Measurements from ENCODE around the gene POU2F2.
"Not testable (repeated sequence)": the region's sequence is repeated elsewhere in the genome, so short reads cannot be mapped to it uniquely, and the experiment has no call there.

Gene POU2F2

DNA sequence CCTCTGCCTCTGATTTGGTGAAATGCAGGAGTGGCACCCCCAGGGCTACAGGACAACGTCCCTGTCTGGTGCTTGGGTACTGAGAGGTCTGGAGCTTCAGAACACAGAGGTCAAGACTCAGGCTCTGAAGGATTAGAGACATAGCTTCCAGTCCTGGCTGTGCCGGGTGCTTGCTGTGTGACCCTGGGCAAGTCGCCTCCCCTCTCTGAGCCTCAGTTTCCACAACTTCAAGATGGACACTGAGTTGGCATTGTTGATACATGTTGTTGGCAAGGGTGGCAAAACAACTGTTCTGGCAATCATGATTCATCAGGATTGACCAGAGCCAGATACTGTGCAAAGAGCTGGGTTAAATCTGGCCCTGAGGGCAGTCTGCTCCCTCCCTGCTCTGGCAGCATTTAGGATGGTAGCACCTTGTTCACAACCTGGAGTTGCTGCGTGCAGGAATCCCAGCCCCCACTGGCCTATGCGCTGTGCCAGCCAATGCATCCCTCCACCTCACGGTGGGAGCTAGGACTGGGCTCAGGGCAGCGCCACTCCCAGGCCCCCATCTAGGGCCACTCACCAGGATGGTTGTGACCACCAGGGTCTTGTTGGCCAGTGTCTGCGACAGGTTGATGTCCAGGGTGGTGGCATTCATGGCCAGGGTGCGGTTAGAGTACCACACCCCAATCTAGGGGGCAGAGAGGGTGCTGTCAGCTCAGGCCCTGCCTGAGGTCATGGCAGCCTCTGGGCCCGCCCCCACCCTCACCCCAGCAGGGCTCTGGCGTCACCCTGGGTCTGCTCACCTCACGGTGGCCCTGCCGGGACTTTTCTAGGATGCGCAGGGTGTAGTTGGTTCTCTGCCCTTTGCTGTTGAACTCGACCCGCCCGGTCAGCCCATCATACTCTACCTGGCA is 79.0 kb downstream of the POU2F2 start:
- no peak for DNase-seq

DNA sequence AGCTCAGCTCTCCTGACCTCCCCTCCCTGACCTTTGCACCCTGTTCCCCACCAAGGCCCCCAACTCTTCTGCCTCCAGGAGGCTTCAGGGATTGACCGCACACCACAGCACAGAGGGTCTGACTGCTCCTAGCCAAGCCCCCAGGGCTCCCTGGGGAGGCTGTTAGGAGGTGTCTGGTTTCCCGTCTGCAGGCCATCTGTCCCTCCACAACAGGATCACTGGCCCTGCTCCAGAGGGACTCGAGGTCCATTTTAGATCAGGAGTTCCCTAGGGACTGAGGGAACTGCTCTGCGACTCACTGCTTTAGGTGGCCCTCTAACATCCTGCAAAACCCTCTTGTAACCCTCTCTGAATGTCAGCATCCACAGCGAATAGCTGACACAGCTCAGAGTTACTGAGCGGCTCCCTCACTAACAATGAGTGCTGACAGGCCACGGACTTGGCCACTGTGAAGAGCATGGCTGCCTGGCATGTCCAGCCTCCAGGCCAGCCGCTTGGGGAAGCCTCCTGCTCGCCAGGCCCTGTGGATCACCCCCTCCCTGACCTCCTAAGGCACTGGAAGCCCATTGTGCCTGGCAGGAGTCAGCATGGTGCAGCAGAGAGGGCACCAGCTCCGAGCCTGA is 79.9 kb downstream of the POU2F2 start:
- DNase-seq, result no peak

DNA sequence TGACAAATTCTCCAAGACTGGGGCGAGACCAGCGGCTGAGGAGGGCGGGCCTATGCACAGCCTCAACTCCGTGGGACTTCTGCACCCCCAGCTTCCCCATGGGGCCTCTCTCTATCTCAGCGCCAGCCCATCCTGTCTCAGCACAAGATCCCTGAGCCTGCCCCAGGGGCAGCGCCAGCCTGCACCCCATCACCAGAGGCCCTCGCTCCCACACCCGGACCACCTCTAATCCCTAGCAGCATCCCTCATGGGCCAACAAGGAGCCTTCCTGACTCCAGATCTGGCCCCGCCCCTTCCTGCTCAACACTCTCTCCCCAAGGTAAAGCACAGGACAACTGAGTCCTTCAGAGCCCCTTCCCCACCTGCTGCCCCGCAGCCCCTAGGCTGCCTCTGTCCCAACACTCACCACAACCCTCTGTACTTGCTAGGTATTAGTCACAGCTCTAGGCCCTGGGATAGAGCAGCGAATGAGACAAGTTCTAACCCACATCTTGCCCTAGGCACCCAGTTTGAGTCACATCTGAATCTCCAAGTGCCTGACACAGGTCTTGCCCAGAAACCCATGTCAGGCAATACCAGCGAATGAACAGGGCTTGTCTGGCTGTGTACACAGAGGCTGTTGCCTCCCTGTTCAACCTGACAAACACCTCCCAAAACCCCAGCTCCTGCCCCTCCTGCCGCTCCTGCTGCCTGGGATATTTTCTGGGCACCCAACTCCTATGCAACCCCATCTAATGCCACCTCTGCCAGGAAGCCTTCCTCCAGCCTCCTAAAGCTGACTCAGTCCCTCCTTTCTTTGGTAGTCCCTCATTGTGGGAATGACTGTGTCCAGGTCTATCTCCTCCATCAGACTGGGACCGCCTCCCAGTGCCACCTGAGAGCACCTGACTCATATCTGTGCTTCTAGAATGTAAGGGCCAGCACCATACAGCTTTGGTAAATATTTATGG is 80.8 kb downstream of the POU2F2 start:
- no peak for DNase-seq

DNA sequence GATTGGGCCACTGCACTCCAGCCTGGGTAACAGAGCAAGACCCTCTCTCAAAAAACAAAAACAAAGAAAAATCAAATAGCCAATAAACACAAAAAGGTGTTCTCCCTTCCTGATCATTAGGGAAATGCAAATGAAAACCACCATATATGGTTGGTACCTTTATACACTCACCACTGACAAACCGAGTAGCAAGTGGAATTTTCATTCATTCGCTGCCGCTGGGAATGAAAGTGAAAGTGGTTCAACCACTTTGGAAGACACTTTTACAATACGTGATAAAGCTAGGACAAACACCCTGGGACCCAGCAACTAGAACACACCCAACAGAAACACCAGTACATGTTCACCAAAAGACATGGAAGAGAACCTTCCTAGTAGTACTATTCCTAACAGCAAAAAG is 83.3 kb downstream of the POU2F2 start:
- no peak for DNase-seq

DNA sequence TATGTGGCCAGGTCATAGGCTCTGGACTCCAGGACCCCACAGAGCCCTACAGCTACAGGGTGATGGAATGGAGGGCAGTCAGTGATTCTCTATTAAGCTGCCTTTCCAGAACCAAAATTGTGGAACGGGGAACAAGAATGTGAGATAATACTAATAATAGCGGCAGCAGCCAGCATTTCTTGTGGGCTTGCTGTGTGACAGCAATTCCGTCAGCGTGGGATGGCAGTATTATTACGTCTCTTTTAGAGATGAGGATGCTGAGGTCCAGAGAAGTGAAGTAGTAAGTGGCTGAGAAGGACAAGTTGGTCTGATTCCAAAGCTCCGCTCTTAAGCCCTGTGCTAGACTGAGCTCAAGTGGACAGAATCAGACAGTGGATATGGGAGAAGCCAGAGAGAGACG is 86.7 kb downstream of the POU2F2 start:
- DNase-seq, result no peak

DNA sequence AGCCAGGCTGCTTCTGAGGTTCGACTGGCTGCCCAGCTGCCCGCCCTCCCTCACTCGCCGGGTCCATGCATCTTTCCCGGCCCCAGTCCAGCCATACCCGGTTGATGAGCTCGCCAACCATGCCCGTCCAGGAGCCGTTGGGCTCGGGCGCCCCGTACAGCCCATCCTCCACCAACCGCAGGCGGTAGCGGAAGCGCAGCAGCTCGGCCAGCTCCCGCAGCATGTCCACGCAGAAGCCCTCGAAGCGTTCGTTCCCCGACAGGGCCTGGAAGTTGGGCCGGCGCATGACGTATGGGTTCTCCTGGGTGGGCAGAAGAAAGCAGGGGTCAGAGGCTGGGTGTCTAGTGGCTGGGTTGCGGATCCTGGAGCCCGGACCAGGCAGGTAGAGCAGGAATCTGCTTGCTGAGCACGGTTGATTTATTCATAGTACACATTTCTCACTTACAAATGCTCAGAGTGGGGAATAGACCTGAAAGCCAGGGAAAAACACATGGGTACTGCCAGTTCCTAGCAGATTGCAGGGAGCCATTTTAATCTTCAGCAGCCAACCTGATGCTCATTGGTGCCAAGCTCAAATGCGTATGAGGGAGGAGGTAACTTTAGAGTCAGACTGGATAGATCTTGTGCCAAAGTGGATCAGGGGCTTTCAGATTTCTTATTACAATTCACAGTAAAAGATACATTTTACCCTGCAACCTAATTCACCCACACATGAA is 89.6 kb downstream of the POU2F2 start:
- no peak for DNase-seq

DNA sequence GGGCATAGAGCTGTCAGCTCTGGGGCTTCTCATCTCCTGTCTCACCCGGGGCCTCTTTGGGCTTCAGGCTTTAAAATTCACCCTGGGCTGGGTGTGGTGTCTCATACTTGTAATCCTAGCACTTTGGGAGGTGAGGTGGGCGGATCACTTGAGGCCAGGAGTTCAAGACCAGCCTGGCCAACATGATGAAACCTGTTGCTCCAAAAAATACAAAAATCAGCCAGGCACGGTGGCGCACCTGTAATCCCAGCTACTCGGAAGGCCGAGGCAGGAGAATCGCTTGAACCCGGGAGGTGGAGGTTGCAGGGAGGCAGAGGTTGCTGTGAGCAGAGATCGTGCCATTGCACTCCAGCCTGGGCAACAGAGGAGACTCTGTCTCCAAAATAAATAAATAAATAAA is 91.8 kb downstream of the POU2F2 start:
- DNase-seq, result not testable (repeated sequence)

DNA sequence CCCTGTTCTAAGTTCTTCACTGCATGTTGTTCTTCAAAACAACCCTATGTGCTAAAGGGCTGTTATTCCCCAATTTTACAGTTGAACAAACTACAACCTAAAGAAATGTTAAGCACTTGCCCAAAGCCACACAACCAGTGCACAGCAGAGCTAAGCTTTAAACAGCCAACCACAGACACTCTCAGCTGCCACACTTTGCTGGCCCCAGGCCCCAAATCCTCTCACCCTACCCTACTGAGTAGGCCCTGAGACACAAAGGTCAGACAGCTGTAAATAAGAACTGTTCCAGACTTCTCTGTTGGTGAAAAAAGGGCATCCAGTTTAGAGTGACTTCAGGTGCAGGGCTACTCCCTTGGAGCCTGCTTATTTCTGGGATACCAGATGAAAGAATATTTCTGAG is 92.2 kb downstream of the POU2F2 start:
- DNase-seq, result no peak

DNA sequence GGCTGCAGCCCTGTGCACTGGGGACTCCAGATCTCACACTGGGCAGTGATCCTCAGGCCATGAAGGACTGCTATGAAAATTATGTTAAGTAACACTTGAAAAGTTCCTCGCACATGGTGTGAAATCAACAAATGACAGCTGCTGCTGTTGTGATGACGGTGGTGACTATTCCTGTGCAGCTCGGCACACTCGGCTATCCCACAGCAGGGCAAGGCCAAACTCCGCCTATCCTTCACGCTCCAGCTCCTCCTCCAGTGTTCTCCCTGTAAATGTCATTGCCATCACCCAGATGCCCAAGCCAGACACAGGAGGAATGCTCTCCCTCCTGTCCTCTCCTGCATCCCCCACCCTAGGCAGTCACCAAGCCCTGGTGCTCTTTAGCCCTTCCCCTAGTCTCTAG is 93.6 kb downstream of the POU2F2 start:
- no peak for DNase-seq

DNA sequence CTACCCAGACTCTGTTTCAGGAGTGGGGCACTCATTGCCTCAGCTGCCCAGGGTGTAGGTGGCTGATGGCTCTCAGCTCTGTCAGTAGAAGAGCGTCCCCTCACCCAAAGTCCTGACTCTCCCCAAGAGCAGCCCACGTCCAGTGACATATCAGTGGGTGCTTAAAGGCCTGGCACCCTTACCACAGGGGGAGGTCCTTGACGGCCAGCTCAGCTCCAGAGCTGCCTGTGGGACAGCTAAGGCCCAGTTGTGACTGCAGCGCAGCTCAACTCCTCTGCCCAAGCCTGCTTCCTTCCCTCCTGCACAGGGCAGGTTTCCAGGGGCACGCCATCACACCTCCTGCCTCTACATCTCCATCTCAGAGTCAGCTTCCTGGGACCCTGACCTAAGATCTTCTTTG is 94.6 kb downstream of the POU2F2 start:
- DNase-seq, result no peak

Measured in NCI-H1930 (cell line).